Fibroblast of the conjunctiva (primary cell): ENCODE measurements around the gene RAB3GAP1.
"Not testable (repeated sequence)": the region's sequence is repeated elsewhere in the genome, so short reads cannot be mapped to it uniquely, and the experiment has no call there.

Experiments used
- DNase-seq: peaks from one replicate; pipeline ENCODE4 v3.0.0-alpha.2; 2010; ENCODE audit warnings: low read depth

RAB3GAP1 gene

DNA sequence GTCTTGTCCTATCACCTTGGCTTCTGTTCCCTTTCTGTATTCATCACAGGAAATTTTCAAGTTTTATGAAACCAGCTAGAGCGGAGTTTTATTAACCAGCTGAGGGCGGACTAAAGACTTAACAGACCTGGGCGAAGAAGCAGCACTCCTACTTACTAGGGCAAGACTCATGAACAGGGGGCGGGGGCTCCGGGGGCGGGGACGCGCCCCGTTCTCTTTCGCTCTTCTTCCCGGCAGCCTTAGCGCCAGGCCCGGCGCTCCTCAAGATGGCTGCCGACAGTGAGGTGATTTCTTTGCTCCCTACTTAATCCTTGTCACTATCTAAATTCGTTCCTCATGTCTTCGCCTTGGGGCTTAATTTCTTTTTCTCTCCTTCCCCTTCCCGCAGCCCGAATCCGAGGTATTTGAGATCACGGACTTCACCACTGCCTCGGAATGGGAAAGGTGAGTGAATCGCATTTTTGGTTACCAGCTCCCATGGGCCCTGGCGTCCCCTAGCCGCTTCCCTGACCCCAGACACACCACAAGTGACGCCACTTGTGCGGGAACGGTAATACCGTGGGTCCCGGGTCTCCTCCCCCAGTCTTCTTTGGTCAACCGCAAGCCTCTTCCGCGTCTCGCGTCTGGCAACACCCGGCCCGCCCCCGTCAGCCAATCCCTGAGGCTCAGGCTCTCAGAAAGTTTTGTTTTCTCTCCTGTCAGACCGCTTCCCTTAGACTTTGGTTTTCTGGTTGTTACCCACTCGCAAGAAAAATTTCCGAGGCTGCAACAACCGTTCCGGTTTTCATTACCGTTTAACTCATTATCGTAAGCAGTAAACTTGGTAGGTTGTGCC lies at the start of gene RAB3GAP1:
RAB3GAP1 (plus strand) TSS at position 251 of the 835 bp plus-strand sequence; CDS start at position 267, 16 bp downstream.
- peak; percentile 72 for DNase-seq

DNA sequence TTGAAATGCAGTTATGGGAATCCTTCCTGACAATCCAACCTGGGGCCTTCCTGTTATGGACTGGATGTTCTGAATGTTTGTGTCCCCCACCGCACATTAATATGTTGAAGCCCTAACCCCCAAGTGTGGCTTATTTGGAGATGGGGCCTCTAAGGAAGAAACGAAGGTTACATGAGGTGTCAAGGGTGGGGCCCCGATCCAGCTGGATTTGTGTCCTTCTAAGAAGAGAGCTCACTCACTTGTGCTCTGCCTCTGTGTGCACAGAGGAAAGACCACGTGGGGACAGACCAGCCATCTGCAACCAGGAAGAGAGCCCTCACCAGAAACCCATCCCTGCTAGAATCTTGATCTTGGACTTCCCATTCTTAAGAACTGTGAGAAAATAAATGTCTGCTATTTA lies 49.3 kb upstream of the RAB3GAP1 start:
- DNase-seq, result no peak

DNA sequence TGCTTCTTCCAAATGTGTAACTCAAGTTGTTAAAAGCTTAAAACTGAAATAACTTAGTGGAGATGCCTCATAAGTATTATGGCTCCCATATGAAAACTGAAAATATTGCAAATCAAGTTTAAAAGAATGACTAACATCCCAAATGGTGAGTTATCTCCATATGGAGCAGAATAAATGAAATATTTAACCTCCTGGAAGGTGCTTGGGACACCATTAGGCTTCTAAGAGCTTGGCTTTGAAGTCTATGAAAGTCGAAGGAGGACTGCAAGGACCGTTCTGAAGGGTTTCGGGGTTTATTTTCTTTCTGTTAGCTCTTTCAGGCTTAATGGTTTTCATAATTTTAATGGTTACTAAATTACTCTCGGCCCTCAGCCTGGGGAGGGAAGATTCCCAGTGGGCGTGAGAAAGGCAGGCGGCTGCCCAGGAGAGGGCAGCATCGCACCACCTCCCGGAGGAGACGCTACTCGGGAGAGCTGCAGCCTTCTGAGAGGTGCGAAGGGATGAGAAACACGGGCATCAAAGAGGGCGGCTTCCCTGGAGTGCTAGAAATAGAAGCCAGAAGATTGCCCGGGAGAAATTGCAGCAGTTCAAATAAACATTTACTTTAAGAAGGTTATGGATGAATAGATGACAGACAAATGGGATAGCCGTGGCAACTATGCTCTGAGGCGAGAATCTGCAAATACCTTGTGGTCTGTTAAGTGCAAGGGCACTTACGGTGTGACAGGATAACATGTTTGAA lies 47.9 kb upstream of the RAB3GAP1 start:
- DNase-seq, result peak; percentile 35

DNA sequence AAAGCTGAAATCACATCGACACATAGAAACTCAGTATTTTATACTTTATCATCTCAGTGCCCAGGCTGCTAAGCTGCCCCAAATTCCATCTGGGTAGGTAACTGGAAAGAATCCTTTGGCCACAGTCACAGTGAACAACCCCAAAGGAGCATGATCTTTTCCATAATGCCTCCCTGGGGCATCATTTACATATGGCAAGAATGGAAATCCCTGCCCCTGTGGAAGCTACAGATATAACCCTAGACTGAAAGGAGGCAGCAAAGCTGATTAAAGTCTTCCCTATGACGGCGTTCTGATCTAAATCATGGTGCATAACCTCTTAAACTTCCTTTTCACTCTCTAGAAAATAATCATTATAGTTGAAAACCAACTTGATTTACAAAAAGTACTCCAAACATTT lies 46.3 kb upstream of the RAB3GAP1 start:
- no peak for DNase-seq

DNA sequence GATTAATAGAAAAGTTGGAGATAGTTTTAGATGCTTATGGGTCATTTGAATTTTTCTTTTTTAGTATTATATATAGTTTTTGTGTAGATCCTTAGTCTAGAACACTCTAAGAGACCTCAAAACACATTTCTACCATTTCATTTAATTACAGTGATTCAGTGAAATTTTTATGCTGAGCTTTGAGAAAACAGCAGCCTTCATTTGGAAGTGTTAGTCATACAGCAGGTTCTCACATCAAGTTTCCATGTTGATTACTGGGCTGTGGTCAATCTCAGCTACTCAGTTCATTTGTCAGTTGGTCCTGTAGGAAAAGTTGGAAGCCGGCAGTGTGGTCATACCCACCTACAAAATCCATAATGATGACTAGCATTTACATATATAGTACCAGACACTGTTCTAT lies 42.8 kb upstream of the RAB3GAP1 start:
- no peak for DNase-seq

DNA sequence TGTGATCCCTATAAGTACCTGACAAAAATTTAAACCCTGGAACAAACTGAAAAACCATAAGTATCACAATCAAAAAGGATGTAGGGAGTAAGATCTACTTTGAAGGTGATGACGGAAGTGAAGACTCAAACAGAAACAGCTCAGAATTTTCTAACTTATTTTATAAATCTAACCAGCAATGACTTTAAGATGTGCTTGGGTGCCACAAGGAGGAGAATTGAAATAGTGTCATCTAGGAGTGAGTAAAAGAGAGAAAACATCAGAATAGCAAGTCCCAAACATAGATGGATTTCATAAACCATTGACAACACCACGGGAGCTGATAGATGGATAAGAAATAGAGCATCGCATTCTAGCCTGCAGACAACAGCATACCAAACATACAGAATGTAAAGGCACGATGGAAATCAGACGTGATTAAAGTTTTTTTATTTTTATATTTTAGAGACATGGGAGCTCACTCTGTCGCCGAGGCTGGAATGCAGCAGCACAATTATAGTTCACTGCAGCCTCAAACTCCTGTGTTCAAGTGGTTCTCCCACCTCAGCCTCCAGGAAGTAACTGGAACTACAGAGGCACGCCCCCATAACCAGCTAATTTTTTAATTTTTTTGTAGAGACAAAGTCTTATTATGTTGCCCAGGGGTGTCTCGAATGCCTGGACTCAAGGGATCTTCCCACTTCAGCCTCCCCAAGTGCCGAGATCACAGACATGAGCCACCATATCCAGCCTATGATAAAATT lies 41.7 kb upstream of the RAB3GAP1 start:
- no peak for DNase-seq

DNA sequence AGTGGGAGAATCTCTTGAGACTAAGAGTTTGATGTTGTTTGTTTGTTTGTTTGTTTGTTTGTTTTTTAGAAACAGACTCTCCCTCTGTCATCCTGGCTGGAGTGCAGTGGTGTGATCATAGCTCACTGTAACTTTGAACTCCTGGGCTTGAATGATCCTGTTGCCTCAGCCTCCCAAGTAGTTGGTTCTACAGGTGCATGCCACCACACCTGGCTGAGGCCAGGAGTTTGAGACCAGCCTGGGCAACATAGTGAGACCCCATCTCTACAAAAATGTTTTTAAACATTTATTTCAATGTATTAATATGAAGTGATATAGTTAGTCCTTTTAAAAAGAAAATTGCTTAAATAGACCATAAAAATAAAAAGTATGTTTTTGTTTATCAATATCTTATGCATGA lies 40.5 kb upstream of the RAB3GAP1 start:
- no peak for DNase-seq

DNA sequence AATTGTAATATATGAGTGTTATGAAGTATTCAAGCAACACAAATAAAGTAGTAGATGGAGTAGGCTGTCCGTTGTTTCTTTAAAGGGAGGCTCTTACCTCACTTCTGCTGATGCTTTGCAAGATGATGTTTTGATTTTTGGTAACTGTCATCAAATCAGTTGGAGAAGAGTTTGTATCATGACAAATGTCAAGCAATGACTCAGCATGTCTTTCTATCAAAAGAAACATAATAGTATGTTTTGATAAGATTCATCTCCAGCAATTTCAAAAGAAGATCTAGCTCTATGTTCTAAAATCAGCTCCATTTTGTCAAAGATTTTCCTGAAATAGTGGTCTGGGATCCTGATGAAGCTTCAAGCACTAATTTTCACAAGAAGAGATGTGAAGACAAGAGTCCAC lies 30.5 kb upstream of the RAB3GAP1 start:
- DNase-seq, result no peak

DNA sequence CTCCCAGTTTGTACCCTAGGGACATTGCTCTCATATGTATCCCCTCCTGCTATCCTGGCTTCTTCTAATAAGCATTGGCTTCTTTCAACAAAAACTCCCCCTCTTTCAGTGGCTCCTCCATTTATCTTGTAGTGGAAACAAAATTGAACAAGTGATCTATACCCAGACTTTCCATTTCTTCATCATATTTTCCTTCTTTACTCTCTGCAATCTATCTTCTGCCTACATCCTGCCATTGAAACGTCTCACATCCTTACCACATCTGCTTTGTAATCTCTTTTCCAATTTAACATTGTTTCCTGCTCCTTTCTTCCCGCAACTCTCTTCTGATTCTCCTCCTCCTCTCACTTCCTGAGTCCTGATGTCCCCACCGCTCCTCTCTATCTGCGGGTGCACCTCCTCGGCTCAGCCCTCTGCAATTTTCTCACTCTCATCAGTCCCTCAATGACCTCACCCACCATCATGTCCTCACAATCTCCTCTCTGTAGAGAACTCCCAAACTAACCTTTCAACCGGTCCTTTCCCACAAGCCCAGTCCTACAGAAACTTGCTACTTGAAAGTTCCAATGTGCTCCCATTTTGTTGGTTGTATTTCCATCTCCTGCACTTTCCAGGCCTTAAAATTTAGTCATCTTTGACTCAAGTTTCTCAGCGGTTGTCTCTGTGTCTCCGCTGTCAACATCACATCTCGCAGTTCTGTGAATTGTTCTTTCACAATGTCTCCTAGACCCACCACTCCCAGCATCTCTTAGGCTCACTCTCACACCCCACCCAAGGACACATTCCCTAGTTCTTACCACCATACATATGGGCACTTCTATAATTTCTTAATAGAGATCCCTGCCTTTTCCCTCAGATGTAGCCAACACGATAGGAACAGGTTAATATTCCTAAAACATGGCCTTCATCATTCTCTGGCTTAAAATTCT lies 28.9 kb upstream of the RAB3GAP1 start:
- DNase-seq, result no peak

DNA sequence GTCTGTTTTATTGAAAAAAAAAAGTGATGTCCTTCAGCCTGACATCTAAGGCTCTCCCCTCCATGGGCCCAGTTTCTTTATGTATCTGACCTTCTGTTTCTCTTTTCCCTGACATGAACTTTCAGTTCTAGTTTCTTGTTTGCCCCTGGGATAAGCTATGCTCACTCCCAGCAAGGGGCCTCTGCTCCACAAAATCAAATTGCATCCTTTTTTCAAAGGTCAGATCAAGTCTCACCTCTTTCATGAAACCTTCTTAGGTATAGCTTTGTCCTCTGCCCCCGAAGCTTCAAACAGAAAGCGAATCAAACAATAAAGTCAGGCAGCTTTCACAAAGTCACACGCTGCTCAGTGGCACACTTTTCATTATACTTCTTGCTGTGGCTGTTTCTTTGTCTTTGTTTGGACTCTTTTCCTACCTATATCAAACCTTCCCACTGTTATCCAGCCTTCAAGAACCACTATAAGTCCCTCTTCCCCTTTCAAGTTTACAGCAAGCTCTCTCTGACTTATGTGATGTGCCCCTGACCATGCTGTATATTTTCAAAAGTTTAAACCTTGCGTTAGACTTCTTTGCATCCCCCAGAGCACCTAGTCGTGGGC lies 28.1 kb upstream of the RAB3GAP1 start:
- DNase-seq, result no peak

DNA sequence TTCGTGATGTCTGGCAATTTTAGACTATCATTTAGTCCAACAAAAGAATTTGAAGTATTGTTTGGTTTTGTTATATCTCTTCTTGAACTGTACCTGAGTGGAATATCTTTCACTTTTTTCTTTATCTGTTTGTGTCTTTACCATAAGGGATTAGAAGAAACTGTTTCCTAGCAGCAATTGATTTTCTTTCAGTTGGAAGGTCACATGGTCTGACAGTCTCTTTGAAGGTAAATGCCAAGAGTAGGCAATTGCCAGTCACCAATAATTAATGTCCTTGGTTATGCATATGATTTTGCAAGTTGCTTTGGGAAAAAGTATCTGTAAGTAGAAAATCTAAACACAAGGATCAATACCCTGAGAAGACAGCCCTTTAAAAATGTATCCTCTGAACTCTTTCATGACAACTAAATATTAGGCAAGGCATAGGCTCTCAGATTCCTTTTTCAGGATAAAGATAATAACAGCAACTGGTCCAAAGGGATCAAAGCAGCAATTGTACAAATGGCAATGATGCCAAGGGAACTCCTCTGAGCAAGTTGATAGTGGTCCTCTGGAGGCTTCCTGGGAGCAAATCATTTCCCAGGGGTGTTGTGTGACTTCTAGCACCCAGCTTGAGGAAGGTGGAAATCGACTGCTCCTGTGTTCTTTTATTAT lies 22.5 kb upstream of the RAB3GAP1 start:
- DNase-seq, result no peak

DNA sequence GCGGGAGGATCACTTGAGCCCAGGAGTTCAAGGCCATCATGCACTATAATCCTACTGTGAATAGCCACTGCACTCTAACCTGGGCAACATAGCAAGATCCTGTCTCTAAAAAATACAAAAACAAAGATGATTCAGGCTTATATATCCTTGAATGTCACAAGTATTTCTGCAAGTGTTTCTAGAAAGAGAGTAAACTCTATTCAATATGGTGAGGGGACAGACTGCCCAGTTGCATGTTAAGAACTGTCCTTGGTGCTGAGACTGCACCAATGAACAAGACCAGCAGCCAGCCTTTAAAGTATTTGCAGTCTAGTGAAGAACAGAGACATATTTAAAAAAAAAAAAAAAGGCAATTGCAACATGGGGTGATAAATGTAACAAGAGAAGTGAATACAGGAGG lies 21.3 kb upstream of the RAB3GAP1 start:
- peak; percentile 27 for DNase-seq

DNA sequence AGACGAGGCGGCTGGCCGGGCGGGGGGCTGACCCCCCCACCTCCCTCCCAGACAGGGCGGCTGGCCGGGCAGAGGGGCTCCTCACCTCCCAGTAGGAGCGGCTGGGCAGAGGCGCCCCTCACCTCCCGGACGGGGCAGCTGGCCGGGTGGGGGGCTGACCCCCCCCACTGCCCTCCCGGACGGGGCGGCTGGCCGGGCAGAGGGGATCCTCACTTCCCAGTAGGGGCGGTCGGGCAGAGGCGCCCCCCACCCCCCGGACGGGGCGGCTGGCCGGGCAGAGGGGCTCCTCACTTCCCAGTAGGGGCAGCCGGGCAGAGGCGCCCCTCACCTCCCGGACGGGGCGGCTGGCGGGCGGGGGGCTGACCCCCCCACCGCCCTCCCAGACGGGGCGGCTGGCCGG lies 18.9 kb upstream of the RAB3GAP1 start:
- DNase-seq, result not testable (repeated sequence)

DNA sequence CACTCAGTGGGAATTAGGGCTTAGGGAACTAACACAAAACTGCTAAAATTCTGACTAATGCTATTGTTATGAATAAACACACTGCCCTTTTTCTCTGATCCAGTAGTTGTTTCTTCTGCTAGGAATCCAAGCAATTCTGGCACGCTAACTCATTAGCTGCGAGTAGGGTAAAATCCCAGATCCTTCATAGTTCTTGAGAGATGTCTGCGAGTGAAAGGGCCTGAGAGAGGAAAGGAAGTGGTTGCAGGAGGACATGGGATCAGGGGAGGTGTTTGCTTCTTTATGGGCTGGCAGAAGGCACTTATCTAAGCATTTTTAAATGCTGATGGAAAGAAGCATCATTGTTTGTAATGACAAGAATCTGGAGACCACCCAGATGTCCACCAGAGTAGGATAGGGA lies 14.3 kb upstream of the RAB3GAP1 start:
- DNase-seq, result no peak

DNA sequence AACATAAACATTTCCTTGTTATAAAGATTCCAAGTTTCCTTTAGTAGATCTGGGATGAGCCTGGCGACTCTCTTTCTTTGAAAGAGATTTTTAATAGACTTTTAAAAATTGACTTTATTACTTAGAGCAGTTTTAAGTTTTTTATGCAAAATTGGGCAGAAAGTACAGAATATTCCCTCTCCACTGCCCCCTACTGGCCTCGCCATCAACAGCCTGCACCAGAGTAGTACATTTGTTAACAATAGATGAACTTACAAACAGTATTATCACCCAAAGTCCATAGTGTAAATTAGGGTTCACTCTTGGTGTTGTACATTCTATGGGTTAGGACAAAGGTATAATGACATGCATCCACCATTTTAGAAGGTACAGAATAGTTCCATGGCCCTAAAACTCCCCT lies 8.7 kb upstream of the RAB3GAP1 start:
- DNase-seq, result no peak

DNA sequence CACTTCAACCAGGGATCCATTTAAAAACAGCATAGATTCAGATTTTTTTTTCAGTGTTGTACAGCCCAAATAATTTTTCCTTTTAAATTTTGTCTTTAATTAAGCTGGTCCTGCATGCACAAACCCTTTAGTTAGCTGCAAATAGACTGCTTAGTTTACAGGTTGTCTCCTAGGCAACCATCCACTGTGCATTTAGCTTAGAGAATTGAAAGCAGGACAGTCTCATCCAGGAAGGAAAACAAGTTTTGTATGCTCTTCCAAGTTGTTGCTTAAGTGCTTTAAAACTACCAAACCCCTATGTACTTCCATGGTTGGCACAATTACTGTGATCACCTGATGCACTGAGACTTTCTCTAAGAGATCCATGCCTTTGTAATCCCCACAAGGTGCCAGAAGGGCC lies 4.8 kb upstream of the RAB3GAP1 start, which contains the start of gene MAP3K19:
MAP3K19 (minus strand) TSS at position 148 of the 400 bp plus-strand sequence. CDS start 22,800 bp downstream, outside the sequence.
- DNase-seq, result no peak

DNA sequence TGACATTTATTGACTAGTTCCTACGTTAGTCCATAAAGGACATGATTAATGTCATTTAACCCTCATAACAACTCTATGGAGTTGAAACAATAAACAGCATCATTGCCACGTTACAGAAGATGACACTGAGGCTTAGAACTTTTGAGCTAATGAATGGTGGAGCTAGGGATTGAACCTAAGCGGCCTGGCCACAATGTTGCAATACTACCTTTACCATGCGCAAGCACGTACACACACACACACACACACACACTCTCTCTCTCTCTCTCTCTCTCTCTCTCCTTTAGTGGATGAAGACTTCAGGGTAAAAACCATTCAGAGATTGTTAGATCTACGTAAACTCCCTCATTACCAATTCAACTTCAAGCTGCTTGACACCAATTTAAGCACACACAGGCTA lies 4.0 kb upstream of the RAB3GAP1 start:
- DNase-seq, result no peak

DNA sequence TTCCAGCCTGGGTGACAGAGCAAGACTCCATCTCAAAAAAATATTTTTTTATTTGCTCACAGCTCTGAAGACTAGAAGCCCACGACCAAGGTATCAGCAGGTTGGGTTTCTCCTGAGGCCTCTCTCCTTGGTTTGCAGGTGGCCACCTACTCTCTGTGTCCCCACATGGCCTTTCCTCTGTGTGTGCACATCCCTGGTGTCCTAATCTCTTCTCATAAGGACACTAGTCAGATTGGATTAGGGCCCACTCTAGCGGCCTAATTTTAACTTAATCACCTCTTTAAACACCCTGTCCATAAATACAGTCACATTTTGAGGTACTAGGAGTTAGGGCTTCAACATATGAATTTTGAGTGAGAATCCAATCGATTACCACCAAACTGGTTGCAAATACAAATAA lies 2.0 kb upstream of the RAB3GAP1 start:
- no peak for DNase-seq

DNA sequence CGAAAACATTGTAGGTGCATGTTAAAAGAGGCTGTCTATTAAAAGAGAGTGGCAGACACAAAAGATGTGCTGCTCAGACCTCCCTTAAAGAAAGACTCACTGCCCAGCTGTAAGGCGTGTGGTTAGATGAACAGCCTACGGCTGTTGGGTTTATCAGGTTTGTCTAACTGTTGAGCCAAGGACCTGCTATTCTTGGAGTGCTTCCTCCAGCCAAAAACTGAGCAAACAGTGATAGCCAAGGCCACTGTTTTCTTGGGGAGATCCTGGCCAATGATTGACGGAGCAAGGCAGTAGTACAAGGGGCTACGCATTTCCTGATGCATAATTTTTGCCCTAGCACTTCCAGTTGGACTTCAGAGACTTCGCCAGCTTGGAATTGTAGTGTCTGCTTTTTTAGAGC lies 1.4 kb upstream of the RAB3GAP1 start:
- no peak for DNase-seq

DNA sequence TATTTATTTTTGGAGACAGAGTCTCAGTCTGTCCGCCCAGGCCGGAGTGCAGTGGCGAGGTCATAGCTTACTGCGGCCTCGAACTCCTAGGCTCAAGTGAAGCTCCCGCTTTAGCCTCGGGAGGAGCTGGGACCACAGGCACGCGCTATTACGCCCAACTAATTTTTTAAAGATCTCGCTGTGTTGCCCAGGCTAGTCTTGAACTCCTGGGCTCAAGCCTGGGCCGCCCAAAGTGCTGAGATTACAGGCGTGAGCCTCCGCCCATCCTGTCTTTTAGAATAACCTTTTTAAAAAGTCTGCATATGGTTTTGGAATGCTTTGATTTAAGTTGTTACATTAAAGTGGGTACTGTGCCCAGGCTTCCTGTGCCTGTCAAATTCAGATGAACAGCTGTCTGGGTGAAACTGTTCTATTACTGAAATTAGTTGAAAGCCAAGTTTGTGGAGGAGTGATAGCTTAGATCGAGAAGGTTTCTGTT lies 944 bp downstream of the RAB3GAP1 start:
- no peak for DNase-seq
